HG03521 (cell line): ENCODE data around the gene DAG1.

Source experiments
- ATAC-seq: cut with Tn5 transposase; IDR thresholded peaks from one replicate; pipeline ENCODE4 v1.9.1; 2021; ENCODE audit warnings: mild to moderate bottlenecking, moderate library complexity; ENCODE audit not compliant: unreplicated experiment

The DAG1 gene

GRCh38 chr3:49512781-49513355 lies 42.8 kb downstream of the DAG1 start:
- no peak for ATAC-seq

DNA sequence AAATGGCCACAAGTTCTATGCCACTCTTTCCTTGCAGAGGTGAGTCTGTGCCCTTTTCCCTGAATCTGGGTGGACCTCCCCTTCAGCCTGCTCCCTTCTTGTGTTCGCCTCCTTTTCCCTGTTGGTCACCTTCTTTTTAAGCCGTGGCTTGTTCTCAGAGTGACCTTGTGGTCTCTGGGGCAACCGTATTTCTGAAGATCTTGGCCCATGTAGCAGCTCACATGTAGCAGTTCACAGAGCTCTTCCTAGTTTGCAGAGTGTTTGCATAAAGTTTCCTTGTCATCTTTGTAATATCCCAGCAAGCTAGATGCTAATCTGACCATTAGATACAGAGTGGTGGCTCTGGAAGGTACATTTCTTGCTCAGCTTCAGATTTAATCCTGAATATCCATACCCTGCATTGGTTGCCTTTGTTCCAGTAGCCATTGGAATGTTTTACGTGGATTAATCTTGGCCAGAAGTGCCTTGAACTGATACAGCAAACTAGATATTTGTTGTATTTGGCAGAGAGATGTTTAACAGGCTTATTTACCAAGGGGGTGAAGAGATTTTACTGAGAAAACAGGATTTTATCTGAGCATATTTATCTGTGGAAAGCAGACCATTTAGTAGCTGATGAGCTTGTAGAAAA lies 43.5 kb downstream of the DAG1 start:
- ATAC-seq, result no peak

DNA sequence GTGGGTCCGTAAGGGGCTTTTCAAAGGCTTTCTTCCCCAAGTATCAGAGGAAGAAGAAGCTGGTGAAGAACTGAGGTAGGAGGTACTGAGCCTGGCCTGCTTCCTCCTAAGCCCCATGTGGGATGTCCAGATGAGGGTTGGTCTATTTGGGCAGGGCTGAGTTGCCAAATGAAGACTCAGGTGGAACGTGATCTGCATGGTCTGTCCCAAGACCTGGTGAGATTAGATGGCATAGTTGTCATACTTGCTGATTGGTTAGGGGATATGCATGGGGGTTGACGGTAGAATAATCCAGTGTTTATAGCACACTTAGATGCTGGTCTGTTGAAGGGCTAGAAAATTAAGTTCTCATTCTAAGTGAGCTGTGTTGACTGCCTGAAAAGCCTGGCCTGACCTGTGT lies 47.9 kb downstream of the DAG1 start:
- ATAC-seq, result no peak

GRCh38 chr3:49518441-49518840 lies 48.4 kb downstream of the DAG1 start:
- ATAC-seq, result no peak

DNA sequence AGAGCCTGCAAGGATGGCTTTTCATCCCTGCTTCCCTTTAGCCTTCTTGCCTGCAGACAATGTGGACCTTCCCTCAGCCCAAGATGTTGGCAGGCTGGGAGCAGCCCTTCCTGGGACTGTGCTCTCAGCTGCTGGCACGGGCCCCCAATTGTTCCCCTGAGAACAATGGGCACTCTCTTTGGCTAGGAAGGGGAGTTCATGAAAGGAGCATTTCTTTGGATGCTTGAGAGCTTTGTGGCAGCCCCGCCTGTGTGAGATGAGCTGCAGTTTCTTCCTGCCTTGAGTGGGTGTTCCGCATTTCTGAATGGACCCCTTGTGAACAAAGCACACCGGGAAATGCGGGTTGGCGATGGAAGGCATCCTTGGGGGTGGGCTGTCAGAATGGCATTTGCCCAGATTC lies 49.2 kb downstream of the DAG1 start:
- no peak for ATAC-seq

DNA sequence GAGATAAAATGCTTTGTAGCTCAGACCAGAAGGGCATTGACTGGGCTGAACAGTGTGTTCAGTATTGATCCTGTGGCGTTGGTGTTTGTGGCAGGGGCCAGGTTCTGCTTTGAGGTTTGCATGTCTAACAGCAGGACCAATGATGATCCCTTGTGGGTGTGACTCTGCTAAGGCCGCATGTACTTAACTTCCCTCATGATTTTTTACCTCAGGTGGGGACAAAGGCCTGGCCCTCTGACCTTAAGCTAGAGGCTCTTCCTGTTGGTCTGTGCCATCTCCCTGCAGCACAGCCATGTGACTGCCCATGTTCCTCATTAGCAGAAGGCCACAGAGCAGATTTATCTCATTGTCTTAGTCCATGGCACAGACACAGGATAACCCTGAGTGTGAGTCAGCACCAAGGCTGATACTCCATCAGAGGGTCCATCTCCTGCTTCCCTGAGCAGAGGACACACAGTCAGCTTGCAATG lies 49.9 kb downstream of the DAG1 start:
- ATAC-seq, result no peak

- no peak for ATAC-seq
These were observed 54.0 kb downstream of the DAG1 start for GRCh38 chr3:49523756-49524747.

GRCh38 chr3:49529567-49529966 lies 59.5 kb downstream of the DAG1 start:
- ATAC-seq, result no peak

DNA sequence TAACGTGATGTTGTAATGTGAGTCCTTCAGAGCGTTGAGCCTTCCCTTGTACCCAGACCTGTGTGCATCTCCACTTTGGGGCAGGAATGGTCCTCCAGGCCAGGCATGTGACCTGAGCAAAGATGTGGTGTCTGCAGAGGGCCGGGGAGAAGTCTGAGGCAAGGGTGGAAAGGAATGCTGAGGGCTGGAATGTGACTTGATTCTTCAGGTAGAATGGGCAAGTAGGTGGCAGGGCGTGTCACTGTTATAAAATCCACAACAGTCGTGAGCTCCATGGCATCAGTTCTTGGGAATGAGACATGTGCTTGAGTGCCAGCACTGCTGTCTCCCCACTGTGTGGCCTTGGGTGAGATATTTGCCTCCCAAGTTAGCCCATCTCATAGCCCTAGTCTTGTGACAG lies 60.2 kb downstream of the DAG1 start:
- no peak for ATAC-seq

DNA sequence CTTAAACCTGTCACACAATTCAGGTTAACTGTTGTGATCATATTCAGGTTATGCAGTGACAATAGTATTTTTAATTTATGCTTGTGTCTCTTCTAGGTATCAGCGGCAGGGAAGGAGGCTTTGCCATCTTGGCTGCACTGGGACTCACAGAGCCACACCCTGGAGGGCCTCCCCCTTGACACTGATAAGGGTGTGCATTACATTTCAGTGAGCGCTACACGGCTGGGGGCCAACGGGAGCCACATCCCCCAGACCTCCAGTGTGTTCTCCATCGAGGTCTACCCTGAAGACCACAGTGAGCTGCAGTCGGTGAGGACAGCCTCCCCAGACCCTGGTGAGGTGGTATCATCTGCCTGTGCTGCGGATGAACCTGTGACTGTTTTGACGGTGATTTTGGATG lies 60.6 kb downstream of the DAG1 start:
- ATAC-seq, result no peak

GRCh38 chr3:49531218-49531617 lies 61.2 kb downstream of the DAG1 start:
- ATAC-seq, result no peak

GRCh38 chr3:49531715-49532114 lies 61.6 kb downstream of the DAG1 start:
- ATAC-seq, result no peak

DNA sequence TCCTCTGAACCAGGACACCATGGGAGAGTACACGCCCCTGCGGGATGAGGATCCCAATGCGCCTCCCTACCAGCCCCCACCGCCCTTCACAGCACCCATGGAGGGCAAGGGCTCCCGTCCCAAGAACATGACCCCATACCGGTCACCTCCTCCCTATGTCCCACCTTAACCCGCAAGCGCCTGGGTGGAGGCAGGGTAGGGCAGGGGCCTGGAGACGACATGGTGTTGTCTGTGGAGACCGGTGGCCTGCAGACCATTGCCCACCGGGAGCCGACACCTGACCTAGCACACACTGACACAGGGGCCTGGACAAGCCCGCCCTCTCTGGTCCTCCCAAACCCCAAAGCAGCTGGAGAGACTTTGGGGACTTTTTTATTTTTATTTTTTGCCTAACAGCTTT lies 63.0 kb downstream of the DAG1 start:
- no peak for ATAC-seq

DNA sequence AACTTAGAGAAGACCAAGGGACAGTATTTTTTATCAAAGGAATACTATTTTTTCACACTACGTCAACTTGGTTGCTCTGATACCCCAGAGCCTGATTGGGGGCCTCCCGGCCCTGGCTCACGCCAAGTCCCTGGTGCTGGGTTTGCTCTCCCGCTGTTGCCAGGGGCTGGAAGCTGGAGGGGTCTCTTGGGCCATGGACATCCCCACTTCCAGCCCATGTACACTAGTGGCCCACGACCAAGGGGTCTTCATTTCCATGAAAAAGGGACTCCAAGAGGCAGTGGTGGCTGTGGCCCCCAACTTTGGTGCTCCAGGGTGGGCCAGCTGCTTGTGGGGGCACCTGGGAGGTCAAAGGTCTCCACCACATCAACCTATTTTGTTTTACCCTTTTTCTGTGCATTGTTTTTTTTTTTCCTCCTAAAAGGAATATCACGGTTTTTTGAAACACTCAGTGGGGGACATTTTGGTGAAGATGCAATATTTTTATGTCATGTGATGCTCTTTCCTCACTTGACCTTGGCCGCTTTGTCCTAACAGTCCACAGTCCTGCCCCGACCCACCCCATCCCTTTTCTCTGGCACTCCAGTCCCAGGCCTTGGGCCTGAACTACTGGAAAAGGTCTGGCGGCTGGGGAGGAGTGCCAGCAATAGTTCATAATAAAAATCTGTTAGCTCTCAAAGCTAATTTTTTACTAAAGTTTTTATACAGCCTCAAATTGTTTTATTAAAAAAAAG lies 63.9 kb downstream of the DAG1 start:
- no peak for ATAC-seq

GRCh38 chr3:49534581-49535441 lies 64.7 kb downstream of the DAG1 start:
- no peak for ATAC-seq

DNA sequence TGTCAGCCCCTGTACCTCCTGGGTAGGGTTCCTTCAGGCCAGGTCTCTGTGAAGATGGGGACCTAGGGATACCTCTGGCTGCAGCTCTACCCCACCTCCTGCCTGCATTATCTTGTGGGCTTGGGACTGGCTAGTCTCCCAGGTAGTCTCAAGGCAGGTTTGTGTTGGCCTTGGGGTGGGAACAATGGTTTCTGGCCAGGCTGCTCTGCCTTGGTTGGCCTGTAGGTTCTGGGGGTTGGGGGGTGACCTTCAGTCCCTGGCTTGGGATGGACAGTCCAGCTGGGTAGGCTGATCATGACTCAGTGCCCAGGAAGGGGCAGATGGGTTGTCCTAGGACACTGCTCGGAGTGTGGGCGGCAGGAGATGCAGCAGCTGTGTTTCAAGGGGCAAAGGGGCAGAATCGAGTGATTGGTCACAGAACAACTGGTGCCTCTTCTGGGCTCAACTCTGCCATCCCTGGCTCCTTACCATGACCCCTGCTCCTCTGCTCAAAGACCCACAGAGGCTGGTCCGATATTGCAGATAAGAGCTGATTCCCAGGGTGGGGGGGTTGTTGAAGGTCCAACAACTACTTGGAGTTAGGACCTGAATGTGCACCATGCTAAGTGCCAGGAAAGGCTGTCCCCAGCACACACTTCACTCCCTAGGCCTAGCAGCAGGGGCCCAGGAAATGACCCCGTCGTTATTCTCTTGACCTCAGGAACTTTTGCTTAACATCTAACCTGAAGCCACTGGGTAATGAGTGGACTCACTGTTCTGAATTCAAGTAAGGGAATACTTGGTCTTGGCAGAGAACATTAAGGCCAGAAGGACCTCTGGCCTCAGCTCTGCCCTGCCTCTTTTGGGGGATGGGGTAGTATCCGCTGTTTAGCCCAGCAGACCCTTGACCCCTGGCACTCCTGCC lies 66.2 kb downstream of the DAG1 start:
- no peak for ATAC-seq

DNA sequence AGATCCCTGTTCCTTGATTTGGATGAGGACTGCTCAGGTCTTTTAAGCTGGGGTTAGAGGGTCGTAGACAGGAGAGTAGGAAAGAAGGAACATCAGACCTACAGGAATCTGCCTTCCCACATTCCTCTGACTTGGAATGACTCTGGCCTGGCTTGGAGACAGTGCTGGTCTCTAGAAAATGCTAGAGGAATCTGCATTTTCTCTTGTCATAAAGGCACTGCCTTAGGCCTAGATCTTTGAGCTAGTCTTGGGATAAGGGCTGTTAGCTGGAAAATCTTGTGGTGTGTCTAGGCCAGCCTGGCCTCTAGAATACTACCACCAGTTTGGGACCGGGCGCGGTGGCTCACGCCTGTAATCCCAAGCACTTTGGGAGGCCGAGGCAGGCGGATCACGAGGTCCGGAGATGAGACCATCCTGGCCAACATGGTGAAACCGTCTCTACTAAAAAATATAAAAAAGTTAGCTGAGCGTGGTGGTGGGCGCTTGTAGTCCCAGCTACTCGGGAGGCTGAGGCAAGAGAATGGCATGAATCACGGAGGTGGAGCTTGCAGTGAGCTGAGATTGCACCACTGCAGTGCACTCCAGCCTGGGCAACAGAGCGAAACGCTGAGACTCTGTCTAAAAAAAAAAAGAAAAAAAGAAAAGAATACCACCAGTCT lies 66.9 kb downstream of the DAG1 start:
- no peak for ATAC-seq

- peak; percentile 85 for ATAC-seq
These were observed 69.8 kb downstream of the DAG1 start for GRCh38 chr3:49539659-49540560.
